ENCODE measurements around the gene SLC26A8. TPM values are rescaled to one million over a fixed set of nuclear protein-coding genes. Genes with fewer than 3 reads are reported as not detected.
"Not testable (repeated sequence)": the region's sequence is repeated elsewhere in the genome, so short reads cannot be mapped to it uniquely, and the experiment has no call there.

The SLC26A8 gene
- total RNA-seq, 1 experiment from 2014 or later: not detected

DNA sequence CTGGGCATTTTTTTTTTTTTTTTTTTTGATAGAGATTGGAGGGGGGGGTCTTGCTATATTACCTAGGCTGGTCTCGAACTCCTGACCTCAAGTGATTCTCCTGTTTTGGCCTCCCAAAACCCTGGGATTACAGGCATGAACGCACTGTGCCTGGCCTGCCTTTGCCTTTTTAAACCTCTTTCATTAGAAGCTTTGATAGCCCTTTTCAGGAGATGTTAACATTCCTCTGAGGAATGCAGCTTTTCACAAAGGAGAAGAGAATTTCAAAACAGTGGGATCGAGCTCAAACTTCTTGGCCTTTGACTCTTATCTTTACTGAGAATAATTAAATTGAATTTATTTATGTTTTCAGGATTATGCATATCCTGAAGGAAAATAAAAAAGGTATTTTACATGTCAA is 31.3 kb downstream of the SLC26A8 start:
- Histone ChIP-seq H3K27me3 (ENCODE audit: insufficient read depth, low read length) (peaks cover 4% of the 10 kb centered on the region; the same call in 1 of the 2 replicates), H3K4me3 (replicated peaks in 1 of 2; ENCODE audit: low read depth in 1 of 2, low read length in 2 of 2) (no peak overlapping the region), H3K4me1 (ENCODE audit: control insufficient read depth in 1 of 2, insufficient read depth in 2 of 2, low read length in 2 of 2) (no peaks in the 10 kb centered on the region), H3K79me2 (ENCODE audit: insufficient read depth, low read length) (no peaks in the 10 kb centered on the region), H4K20me1 (ENCODE audit: insufficient read depth) (no peaks in the 10 kb centered on the region), H3K27ac (ENCODE audit: low read depth, low read length) (no peak overlapping the region), H3K9ac (ENCODE audit: low read length) (no peak overlapping the region), H3K9me2 (ENCODE audit: insufficient read depth) (no peaks in the 10 kb centered on the region), H2AFZ (ENCODE audit: low read depth, low read length, poor library complexity, severe bottlenecking) (no peak overlapping the region), H3K9me3 (ENCODE audit: control insufficient read depth in 1 of 2, insufficient read depth in 1 of 2, low read depth in 1 of 2, low read length in 2 of 2) (no peaks in the 10 kb centered on the region), H3K36me3 (ENCODE audit: control insufficient read depth in 1 of 2, insufficient read depth in 2 of 2, low read length in 2 of 2) (no peaks in the 10 kb centered on the region), H3K4me2 (ENCODE audit: low read length) (no peak overlapping the region)
- TF ChIP-seq EZH2 (IDR thresholded peaks at IDR 0.05) (no peak), EZH2phosphoT487 (IDR thresholded peaks at IDR 0.05; ENCODE audit: borderline replicate concordance) (no peak)
- TF ChIP-seq, protein P1, sequence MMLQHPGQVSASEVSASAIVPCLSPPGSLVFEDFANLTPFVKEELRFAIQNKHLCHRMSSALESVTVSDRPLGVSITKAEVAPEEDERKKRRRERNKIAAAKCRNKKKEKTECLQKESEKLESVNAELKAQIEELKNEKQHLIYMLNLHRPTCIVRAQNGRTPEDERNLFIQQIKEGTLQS (IDR thresholded peaks at IDR 0.05): no peak
- POLR2A ChIA-PET: no interaction called here
- ATAC-seq (no peak), DNase-seq (ENCODE audit: low read depth, low spot score) (no peak)
- BruUV-seq (replicated peaks): no TSS peak
- CTCF ChIA-PET: no interaction called here
- intact Hi-C loops (cut with micrococcal nuclease): no loop called here
- RAD21 ChIA-PET (ENCODE audit: low non-redundant PET in 1 of 2, low total read pairs in 2 of 2, uncharacterized antibody in 2 of 2, unreplicated experiment in 2 of 2): no interaction called here

DNA sequence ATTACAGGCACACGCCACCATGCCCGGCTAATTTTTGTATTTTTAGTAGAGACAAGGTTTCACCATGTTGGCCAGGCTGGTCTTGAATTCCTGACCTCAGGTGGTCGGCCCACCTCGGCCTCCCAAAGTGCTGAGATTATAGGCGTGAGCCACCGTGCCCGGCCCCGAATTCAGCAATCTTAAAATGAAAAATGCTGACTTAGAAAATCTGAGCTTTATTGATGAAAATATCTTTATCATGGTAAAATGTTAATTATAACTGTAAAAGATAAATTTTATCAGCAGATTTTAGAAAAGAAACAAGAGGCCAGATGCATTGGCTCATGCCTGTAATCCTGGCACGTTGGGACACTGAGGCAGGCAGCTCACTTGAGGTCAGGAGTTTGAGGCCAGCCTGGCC is 36.4 kb downstream of the SLC26A8 start:
- H3K4me1 ChIP-seq (ENCODE audit: control insufficient read depth in 1 of 2, insufficient read depth in 2 of 2, low read length in 2 of 2); H3K79me2 ChIP-seq (ENCODE audit: insufficient read depth, low read length); H3K9ac ChIP-seq (ENCODE audit: low read length); CTCF ChIA-PET; DNase-seq (ENCODE audit: low read depth, low spot score); H4K20me1 ChIP-seq (ENCODE audit: insufficient read depth); H3K36me3 ChIP-seq (ENCODE audit: control insufficient read depth in 1 of 2, insufficient read depth in 2 of 2, low read length in 2 of 2); RAD21 ChIA-PET (ENCODE audit: low non-redundant PET in 1 of 2, low total read pairs in 2 of 2, uncharacterized antibody in 2 of 2, unreplicated experiment in 2 of 2); H3K4me2 ChIP-seq (ENCODE audit: low read length); BruUV-seq (replicated peaks); H3K4me3 ChIP-seq (replicated peaks in 1 of 2; ENCODE audit: low read depth in 1 of 2, low read length in 2 of 2); H3K9me3 ChIP-seq (ENCODE audit: control insufficient read depth in 1 of 2, insufficient read depth in 1 of 2, low read depth in 1 of 2, low read length in 2 of 2); intact Hi-C loops (cut with micrococcal nuclease); POLR2A ChIA-PET; H3K9me2 ChIP-seq (ENCODE audit: insufficient read depth); H3K27ac ChIP-seq (ENCODE audit: low read depth, low read length); H2AFZ ChIP-seq (ENCODE audit: low read depth, low read length, poor library complexity, severe bottlenecking); H3K27me3 ChIP-seq (ENCODE audit: insufficient read depth, low read length); ATAC-seq: not testable (repeated sequence)

DNA sequence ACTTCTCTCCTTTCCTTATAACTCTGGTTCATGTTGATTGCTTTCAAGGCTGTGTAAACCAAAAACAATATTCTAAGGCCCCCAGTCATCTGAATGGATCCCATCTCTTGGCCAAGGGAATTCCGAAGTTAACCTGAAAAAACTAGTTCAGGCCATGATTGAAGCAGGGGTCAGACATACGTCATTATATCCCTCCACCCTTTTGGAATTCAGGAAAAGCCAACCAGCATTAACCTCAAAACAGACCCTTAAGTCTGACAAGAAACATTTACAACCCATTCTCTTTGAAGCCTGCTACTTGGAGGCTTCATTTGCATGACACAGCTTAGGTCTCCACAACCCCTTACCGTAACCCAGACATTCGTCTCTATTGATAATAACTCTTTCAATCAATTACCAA is 39.7 kb downstream of the SLC26A8 start:
- ChIA-PET RAD21 (ENCODE audit: low non-redundant PET in 1 of 2, low total read pairs in 2 of 2, uncharacterized antibody in 2 of 2, unreplicated experiment in 2 of 2) (no interaction called here), CTCF (no interaction called here), POLR2A (interaction anchor here (0.7 kb wide), 1 partner anchor 137 kb away, joined by 3 read pairs; no protein-coding TSS in a partner anchor)
- Histone ChIP-seq H3K4me1 (ENCODE audit: control insufficient read depth in 1 of 2, insufficient read depth in 2 of 2, low read length in 2 of 2) (no peaks in the 10 kb centered on the region), H3K27ac (ENCODE audit: low read depth, low read length) (no peak overlapping the region), H3K27me3 (ENCODE audit: insufficient read depth, low read length) (peaks cover 6% of the 10 kb centered on the region; the same call in 1 of the 2 replicates), H4K20me1 (ENCODE audit: insufficient read depth) (no peaks in the 10 kb centered on the region), H3K4me3 (replicated peaks in 1 of 2; ENCODE audit: low read depth in 1 of 2, low read length in 2 of 2) (no peak overlapping the region), H3K9ac (ENCODE audit: low read length) (no peak overlapping the region), H3K9me2 (ENCODE audit: insufficient read depth) (no peaks in the 10 kb centered on the region), H3K4me2 (ENCODE audit: low read length) (no peak overlapping the region), H3K79me2 (ENCODE audit: insufficient read depth, low read length) (no peaks in the 10 kb centered on the region), H3K36me3 (ENCODE audit: control insufficient read depth in 1 of 2, insufficient read depth in 2 of 2, low read length in 2 of 2) (no peaks in the 10 kb centered on the region), H3K9me3 (ENCODE audit: control insufficient read depth in 1 of 2, insufficient read depth in 1 of 2, low read depth in 1 of 2, low read length in 2 of 2) (no peaks in the 10 kb centered on the region), H2AFZ (ENCODE audit: low read depth, low read length, poor library complexity, severe bottlenecking) (no peak overlapping the region)
- intact Hi-C loops (cut with micrococcal nuclease): no loop called here
- DNase-seq (ENCODE audit: low read depth, low spot score) (no peak), ATAC-seq (no peak)
- no TSS peak for BruUV-seq (replicated peaks)
- TF ChIP-seq SIN3A (IDR thresholded peaks at IDR 0.05; ENCODE audit: low read depth) (no peak), EZH2 (IDR thresholded peaks at IDR 0.05) (no peak), REST (IDR thresholded peaks at IDR 0.05; ENCODE audit: low read depth) (no peak), CBX3 (IDR thresholded peaks at IDR 0.05; ENCODE audit: low read depth) (no peak), FOSL1 (IDR thresholded peaks at IDR 0.05; ENCODE audit: low read depth) (no peak), POLR2A (IDR thresholded peaks at IDR 0.05; ENCODE audit: borderline replicate concordance, extremely low read depth, insufficient read depth, insufficient read length) (no peak), ELF1 (IDR thresholded peaks at IDR 0.05; ENCODE audit: borderline replicate concordance, low read depth) (no peak), POLR2AphosphoS5 (IDR thresholded peaks at IDR 0.05; ENCODE audit: low read depth, low read length) (no peak)
- TF ChIP-seq, protein P1 (IDR thresholded peaks at IDR 0.05): no peak
- TF ChIP-seq, protein P2, sequence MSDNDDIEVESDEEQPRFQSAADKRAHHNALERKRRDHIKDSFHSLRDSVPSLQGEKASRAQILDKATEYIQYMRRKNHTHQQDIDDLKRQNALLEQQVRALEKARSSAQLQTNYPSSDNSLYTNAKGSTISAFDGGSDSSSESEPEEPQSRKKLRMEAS (IDR thresholded peaks at IDR 0.05): no peak

Measured in HCT116 (cell line).